Embryonic facial prominence (tissue), 1 donor: ENCODE data around the gene CELA1.

Experiments
- DNase-seq: peaks from one replicate; pipeline ENCODE4 v3.0.0-alpha.2; 2016; ENCODE audit errors: extremely low spot score

The CELA1 gene

DNA sequence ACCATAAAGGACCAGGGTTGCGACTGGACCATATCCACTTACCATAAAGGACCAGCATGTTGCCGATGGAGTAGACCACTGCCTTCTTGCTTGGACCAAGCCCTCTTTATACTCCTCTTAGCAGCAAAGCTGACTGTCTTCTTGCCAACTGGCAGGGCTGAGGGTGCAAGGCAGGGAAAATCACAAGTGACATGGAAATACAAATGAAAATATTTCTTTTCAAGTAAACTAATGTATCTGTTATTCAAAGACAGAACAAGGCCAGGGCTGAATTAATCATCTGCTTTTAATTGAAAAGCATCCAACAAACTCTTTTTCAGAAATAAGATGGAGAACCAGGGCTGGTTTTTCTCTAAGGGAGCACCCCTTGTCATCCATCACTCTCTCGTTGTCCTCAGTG lies at the start of gene CELA1:
TSS of gene CELA1 (minus strand) at position 99 of the 400 bp plus-strand sequence. CDS start at position 58, 41 bp downstream.
- no peak for DNase-seq

DNA sequence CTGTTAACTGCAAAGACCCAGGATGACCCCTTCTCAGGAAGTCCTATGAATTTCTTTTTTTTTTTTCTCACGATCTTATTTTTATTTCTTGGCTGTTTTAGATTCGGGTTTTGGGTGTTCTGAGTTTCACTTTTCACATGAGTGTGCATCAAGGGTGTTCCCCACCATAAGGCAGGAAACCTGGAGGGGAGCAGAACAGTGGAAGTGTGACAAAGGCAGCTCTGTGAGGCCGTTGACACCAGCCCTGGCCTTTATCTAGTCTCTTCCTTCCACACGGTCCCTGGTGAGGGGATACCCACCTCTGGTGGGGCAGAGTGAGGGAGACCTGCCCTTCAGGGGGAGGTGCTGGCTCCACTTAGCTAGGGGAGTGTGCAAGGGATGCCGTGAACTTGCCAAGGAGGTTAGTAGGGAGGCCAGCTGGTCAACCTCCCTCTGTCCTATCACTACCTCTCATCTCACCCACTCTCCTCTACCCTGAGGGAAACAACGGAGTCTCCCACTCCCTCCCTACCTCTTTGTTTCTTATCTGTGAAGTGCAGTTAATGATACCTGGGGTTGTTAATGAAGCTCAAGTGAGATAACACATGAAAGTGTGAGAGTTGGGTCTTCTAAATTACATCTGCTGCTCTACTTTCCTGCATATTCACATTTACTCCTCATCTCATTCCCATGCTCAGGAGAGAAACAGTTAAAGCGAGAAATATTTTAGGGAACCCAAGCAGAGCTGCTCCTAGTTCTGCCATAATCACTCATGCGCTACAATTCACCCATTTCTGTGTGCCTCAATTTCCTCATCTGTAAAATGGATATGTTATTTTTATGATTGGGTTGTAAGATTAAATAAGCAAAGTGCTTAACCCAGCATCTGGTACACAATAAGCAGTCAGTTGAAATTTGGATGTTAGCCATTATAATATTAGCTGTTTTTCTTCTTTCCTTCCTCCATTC lies 49.1 kb upstream of the CELA1 start:
- DNase-seq = no peak

DNA sequence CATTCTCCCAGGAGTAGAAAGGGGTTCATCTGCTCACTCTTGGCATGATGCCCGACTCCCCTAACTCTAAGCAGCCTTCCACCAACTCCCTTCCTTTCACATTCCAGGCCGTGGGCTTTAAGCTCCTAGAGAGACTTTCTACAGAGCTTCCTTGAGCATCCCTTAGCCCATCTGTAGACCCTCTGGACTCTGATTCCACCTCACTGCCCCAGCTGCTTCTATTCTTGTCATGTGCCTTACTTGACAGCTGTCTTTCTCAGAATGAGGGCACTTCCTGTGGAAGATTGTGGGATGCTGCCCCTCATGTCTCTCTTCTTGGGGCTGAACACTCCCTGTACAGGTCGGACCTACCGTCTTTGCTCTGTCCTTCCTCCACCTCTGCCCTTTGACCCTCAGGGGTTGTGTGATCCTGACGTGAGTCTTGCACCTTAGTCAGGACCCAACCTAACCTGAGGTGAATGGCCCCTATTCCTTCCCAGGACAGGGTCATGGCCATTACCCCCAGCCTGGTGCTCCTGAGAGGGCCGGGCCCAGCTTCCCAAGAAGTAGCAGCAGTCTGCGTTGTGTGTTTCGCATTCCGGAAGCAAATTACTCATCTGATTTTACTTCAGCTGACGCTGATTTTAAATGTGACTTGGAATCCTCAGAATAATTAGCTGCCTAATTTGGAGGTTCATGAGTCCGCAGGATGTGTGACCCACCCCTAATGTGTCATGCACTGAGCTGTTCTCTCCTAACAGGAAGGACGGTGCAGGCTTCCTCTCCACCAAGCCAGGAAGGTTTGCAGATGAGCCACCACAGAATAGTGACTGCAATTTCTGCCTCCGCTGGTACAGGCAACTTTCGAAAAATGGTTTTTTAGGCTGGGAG lies 47.4 kb upstream of the CELA1 start:
- DNase-seq = no peak

DNA sequence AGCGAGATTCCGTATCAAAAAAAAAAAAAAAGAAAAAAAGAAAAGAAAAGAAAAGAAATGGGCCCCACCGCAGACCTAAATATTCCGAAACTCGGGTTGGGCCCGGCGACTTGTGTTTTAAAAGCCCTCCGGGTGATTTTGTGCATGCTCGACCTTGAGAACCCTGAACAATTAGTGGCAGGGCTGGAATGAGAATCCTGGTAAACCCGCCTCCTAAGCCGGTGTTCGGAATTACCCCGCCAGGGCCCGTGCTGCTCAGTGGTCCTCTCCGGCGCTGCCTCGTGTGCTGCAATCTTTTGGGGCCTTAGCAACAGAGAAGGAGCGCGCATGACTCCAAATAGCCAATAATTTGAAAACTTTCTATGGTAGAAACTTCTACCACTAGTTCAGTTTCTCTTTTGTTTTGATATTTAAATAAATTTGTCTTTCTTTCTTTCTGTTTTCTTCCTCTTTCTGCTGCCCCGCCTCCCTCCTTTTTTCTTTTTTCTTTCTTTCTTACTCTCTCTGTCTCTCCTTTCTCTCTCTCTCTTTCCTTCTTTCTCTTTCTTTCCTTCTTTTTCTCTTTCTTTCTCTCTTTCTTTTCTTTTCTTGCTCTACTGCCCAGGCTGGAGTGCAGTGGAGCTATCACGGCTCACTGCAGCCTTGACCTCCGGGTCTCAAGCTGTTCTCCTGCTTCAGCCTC lies 46.2 kb upstream of the CELA1 start:
- DNase-seq = no peak

DNA sequence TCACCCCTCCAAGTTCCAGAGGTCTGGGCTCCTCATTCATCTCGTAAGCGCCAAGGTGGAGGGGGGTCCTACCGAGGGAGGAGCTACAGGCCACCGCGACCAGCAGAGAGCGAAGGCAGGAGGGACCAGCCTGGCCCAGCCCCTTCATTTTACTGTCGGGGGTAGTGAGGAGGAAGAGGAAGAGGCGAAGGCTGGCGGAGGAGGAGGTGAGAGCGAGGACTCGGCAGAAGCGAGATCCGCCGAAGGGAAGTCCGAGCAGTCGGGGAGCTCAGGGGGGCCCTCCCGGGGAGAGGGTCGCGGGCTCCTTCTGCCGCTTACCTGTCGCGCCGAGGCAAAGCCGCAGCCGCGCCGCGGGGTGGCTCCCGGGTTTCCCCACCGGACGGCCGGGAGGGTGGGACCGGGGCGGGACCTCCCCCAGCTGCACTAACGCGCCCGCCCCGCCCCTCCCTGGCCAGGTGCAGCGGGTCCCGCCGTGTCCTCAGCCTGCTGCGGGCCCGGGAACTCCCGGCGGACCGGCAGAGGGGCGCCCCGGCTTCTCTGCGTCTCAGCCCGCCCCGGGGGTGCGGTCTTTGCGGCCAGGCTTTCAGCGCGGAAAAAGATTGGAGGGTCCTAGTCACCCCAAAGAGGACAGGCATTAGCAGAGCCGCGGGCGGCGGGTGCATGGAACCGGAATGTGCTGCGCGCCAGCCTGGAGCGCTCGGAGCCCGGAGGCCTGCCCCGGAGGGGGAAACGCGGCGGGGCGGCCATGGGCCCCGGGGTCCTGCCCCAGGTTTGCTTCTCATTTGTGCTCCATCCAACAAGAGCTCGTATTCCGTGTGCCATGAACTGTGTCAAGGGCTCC lies 45.0 kb upstream of the CELA1 start, which contains the start of gene GALNT6:
TSS of gene GALNT6 (minus strand) at position 124 of the 841 bp plus-strand sequence. CDS start 11,625 bp downstream, outside the sequence.
- DNase-seq = no peak

DNA sequence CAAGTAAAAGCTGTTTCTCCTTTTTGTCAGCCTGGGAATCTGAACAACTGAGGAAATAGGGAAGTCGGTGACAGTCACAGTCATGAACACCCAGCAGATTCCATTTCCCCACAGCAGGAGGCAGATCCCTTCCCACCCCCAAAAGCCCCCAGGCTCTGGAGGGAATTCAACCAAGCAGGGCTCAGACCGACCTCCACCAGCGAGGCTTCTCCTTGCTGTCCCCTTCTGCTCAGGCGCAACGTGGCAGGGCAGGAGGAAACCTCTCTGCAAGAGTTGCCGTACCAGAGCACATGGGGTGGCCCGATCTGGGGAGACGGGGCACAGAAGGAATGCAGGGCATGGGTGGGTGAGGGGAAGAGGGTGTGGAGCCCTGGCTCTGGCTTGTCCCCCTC lies 44.4 kb upstream of the CELA1 start:
- DNase-seq = no peak

DNA sequence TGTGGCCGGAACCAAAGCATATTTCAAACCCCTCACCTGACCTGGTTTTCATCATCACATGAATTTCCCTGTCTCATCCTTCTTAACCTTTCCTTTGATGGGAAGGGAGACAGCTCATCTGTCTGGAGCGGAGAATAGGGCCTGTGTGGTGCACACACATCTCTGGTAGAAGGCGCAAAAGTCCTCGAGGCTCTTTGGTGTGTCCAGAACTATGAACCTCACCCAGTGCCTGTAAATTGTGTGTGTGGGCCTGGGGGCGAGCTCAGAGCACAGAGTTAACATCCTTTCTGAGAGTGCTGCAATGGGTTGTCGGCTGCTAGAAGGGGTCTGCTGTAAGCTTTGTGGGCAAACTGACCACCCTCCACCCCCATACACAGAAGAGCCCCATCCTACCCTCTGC lies 44.0 kb upstream of the CELA1 start:
- DNase-seq = no peak

DNA sequence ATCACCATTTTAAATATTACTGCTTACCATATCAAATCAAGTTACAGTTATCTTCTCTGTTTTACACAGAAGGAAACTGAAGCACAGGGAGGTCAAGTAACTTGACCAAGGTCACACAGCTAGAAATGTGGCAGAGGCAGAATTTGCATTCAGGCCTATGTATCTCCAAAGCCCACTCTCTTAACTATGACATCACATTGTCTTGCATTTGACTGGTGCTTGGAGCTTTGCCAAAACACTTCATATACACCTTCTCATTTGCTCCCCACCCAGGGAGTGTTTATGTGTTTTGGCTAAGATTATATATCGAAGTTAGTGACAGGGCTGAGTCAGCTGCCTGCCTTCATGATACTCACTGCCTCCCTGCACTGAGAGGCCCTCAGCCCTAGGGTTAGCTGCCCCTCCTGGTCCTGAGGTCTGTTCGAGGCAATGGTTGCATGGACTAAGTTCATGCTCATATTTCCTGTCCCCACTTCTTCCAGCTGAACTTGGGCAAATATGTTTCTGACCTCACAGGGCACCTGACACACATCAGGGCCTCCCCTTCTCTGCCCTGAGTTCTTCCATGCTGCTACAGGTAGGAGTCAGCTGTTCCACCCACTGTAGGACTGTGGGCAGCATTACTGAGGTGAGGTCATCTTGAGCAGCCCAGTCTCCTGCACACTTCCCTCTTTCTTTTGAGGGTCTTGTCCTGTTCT lies 43.0 kb upstream of the CELA1 start:
- DNase-seq = no peak

DNA sequence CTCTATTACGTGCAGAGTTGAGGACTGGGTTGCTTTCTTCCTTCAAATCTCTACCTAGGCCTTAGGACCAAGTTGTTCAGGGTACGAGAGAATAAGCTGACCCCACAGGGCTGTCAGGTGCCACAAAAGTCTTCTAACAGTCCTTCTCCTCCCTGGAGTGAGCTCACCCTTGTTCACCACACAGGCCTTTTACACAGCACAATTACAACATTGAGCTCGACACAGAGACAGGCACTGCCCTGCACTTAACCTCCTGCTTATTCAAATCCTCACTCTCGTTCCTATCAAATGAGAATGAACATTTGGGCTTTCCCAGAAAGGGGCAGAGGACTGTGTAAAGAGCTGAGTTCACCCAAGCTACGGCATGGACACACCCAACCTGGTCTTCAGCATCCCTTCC lies 42.4 kb upstream of the CELA1 start:
- no peak for DNase-seq

DNA sequence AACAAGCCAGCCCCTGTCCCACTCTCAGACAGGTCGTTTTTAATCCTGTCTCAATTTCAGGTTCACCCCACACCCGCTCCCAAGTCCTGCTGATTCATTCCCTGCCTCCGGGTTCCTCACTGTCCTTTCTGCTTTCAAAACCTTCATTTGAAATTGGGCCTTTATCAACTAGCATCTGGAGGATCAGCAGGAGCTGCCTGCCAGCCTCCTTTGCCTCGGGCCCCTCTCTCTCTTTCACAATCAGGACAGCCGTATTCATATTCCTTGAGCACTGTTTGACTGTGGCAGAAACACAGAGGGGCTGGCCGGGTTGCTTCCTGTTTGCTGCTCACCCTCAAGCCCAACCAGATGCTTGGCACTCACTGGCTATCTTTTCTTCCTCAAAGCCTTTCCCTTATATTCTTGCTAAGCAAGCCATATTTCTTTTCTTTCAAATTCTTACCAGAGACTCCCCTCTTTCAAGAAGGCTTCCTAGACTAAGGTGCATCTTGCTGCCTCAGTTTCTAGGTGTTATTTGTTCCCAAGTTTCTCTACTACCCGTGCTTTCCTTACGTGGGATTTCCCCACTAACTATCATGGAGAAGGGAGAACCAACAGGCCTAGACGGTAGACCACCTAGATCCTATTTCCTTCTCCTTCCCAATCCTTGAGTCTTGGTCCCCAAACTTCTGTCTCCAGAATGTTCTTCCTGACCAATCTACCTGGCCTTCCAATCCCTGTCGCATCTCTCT lies 41.8 kb upstream of the CELA1 start:
- DNase-seq = no peak

DNA sequence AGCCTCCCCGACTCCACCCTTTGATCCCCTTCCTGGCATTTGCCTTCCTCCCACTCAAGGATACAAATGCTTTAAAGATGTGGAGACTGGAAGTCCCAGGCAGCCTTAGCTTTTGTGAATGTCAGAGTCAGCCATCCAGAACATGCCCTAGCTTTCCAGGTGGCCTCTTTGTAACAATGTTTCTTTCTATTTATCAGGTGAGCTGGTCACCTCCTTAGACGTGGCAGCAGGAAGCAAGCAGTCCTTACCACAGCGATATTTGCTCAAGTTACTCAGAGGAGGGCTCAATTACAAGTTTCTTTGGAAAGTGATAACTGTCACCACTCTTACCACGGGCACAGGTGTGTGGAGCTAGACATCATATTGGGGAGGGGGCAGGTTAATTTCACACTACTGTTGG lies 39.9 kb upstream of the CELA1 start:
- no peak for DNase-seq

DNA sequence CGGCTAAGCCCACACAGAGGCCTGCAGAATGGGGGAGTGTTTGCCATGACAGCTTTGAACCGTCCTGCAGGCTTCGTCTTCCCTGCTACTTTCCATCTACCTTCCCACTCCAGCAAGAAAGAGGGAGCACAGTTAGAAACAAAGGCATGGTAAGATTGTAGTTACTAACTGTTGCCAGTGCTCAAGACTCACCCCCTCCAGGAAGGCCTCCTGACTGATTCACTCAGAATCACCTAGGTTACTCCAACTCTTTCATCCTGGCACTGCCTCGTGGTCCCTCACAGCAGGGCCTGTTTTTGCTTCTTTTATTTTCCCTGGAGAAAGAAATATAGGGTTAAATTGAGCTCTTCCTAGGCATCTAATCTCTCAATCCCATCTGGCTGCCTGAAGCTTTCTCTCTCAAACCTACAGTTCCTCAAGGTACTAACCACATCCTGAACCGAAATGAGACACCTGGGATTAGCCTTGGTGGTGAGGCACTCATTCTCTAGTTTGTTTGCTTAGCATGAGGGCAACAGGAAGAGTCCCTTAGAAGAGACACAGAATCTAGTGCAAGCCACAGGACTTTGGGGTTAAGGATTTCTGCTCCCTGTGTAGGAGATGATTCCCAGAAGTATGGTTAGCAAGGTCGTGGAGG lies 36.9 kb upstream of the CELA1 start:
- DNase-seq = no peak

DNA sequence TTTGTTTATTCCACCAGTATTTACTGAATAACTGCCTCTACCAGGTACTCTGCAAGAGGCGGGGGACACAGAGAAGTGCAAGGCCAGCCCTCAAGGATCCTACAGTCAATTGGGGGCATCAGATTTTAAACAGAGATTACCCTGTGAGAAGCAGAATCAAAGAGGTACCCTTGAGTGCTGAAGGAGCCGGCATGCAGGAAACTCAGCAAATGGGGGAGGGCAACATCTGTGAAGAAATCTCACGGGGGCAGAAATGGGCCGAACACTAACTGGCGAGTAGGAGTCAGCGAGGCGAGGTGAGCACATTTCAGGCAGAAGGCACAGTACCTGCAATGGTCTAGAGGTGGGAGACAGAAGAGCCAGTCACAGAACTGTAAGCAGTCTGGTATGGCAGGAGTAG lies 35.7 kb upstream of the CELA1 start:
- DNase-seq = no peak

DNA sequence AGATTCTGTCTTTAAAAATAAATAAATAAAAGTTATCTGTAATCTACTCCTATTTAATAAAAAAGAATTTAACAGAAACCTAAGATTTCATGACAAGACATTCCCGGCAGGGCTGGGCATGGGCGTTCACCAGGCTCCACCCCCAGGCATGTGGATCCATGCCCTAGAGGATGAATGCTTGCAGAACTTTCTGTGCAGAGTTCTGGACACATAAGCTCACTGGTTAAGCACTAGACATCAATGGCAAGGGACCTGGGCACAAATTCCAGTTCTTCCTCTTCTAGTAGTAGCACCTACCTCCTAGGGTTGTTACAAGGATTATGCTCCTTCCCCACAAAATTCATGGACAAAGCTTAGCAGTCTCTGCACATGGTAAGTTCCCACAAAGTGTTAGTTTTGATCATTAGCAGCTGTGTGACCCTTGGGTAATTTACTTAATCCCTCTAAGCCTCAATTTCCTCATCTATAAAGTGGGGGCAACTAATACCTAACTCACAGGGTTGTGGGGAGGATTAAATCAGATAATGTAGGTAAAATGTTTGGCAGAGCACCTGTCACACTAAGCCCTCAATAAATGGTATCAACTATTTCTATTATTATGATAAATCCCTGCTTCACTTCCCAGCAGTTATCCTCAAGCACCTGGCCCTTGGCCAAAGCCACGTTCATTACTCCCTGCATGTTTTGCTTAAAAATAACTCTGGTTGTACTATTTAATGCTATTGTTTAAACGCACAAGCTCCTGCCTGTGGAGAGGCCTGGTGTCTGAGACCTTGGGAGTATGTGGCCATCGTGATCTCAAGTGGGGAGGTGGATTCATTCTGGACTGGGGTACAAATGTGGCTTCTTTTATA lies 35.0 kb upstream of the CELA1 start:
- DNase-seq = no peak

DNA sequence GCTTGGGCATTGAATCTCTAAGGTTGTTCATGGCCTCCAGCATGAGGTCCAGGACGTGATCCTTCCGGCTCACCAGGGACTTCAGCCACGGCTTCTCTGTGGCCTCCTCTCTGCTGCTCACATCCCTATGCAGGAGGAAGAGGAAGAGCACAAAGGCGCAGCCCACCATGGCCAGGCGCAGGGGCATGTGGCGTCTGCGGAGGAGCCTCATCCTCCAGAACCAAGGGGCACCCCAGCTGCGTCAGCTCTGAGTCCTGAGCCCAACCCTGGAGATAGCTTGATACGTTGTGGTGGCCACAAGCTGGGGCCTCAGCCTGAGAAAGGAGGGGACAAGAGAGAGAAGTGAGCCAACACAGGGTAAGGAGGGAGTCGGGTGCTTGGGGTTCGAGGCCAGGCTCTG lies 33.1 kb upstream of the CELA1 start:
- no peak for DNase-seq

DNA sequence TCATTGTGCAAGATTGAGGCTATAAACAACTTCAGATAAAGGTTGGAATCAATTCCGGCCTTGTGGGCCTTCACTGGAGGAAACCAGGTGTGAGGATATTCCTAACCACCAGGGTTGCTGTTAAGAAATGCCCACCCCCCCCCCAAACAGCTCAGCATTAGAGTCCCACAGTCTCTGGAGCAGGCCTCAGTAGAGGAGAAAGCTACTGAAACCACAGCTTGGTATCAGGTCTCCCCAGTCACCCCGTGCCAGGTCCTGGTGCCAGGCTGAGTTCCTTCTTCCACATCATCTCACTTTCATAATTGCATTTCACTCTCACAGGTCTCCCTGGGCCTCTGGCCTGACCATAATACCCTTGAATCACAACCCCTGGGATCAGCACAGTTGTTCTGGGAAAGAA lies 32.3 kb upstream of the CELA1 start:
- no peak for DNase-seq

DNA sequence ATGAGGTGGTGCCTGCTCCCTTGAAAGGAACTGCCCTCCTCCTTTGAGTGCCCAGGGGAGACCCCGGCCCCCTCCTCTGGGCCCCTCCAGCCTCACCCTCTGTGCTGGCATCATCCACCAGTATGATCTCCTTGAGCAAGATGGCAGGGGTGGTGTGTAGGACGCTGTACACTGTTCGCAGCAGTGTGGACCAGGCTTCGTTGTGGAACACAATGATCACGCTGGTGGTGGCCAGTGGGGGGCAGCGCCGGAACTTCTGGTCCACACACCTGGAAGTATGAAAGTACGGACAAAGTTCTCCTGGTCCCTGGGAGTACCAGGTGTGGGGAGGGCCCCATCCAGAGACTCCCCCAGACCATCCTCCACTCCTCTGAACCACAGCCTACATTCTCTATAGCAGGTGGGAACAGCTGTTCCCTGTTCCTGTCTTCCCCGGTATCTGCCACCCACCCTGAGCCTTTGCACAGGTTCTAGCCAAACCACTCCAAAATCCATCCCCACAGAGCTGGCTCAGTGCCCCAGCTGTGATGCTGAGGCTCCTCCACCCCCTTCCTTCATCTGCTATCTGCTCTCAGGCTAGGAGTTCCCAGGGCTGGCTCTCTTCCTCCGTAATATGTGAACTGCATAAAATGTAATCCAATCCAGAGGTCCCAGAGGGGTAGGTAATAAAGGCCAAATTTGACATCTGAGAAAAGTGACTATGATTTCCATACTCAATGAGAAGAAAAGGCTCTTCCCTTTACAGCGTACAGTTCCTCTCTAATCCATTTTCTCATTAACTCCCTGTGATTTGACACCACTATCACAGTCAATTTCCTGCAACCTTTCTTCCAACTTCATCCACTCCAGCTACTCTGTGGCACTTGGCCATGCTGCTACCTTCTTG lies 30.9 kb upstream of the CELA1 start:
- no peak for DNase-seq
